CD1c-positive myeloid dendritic cell (primary cell): ENCODE measurements around the gene SLC17A2.
A peak's percentile ranks its signal among the peaks of the same experiment; 100 is the strongest.

ENCODE experiments used
- DNase-seq: peaks from one replicate; pipeline ENCODE4 v3.0.0-alpha.2; 2016; ENCODE audit errors: extremely low spot score

SLC17A2 gene

DNA sequence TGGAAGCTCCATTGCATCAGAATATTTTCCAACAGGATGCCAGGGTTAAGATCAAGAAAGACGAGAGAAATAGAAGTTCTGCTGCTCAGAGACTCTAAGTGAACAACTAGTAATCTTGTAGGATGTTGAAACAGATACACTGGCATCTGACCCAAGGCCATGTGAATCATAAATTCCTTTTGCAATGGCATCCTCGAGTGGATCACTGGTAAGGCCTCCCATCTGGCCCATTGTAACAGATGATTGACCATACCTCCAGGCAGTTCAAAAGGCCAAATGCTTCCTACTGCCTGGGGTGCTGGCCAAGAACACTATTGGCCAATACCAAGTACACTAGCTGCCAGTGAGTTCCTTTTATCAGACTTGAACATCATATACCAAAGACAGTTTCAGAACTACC is 46.5 kb downstream of the SLC17A2 start:
- DNase-seq = no peak

DNA sequence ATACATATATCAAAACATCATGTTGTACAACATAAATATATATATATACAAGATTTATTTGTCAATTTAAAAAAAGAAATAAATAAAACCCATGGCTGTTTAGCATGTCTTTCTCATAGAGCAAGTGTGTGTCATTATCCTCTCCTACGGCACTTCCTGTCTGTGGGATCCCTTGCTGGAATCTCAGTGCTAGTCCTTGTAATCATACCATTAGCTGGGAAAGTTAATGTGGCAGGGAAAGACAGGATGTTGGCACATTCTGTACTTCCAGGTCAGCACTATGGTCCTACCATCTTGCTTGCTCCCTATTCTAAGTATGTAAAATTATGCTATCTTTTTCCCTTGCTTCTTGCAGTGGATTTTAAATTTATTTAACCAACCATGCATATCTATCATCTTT is 47.0 kb downstream of the SLC17A2 start:
- no peak for DNase-seq

DNA sequence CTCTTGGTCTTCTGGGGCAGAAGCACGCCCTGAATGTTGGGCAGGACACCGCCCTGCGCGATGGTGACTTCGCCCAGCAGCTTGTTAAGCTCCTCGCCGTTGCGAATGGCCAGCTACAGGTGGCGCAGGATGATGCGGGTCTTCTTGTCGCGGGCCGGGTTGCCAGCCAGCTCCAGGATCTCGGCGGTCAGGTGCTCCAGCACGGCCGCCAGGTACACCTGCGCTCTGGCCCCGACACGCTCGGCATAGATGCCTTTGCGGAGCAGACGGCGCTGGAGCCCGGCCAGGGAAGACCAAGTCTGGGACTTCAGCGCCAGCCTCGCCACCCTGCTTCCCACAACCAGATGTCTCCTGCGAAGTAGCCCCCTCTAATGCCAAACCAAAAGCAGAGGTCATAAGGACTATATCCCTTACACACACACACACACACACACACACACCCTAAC is 48.4 kb downstream of the SLC17A2 start:
- DNase-seq = peak; percentile 31

DNA sequence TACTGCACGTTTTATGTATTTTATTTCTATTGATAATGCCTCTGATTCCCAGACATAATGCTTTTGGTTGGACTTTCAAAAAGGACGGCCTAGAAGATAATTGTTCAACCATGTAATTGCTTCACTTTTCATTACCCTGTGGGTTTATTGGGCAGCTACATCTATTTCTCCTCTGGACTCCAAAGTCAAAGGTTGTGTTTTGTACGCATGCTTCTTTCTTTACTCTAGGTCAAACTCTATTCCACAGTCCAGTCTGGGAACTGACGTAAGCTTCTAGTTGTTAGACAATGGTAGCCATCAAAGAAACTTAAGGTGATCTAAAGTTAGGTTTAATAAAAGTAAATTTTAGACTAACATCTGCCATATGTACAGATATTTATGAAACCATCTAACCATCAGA is 49.9 kb downstream of the SLC17A2 start:
- DNase-seq = no peak

DNA sequence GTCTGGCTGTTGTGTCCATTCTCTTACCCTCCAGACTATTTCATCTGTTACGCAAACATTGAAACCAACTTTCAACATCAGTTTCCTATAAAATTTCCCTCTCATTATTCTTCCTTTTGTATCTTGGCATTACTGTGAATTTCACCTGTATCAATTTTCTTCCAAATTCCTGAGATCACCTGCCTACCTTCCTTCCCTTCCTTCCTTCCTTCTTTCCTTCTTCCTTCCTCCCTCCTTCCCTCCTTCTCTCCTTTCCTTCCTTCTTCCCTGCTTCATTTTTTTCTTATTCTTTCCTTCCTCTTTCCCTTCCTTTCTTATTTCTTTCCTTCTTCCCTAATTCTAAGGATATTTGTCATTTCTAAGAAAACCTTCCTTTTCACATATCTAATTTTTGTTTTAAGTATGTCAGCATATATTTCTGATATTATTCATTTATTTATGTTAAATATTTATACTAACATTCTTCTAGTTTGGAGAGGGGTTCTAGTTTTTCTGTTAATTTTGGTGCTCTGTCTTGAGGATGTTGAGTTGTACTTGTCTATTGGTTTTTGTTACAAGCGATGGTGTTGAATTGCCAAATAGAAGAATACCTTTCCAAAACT is 51.7 kb downstream of the SLC17A2 start:
- DNase-seq = no peak

DNA sequence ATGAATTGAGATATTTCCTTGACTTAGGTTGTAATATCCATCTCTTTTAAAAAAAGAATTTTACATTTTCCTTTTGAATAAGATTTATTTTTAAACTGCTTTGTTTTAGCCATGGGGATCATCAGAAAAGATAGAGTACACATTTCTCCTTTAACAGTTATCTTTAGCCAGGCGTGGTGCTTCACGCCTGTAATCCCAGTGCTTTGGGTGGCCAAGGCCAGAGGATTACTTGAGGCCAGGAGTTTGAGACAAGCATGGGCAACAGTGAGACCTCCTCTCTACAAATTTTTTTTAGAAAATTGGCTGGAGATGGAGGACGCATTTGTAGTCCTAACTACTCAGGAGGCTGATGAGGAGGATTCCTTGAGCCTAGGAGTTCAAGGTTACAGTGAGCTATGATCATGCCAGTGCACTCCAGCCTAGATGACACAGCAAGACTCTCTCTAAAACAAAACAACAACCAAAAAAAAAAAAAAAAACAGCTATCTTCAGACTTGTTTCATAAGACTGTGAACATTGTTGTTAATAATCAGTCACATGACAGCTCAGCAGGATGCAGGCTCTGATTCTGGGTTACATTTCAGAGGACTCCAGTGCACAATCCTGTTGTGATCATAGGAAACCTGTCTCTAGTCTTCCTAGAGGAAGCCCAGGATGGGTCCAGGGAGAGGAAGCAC is 54.4 kb downstream of the SLC17A2 start:
- no peak for DNase-seq

DNA sequence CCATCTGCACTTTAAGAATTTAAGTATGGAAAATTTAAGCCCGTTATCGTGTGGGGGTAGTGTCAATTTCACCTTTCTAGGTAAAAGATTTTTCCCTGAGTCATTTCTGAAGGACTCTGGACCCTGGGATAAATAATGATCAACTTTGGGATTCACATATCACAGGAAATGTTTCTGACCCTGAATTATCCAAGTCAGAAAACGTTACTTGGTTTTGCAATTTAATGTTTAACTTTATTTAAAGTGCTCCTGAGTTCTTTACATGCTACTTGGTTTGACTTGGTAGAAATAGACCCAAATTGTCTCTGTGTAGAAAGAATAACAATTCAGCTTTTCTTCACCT is 55.0 kb downstream of the SLC17A2 start:
- no peak for DNase-seq

DNA sequence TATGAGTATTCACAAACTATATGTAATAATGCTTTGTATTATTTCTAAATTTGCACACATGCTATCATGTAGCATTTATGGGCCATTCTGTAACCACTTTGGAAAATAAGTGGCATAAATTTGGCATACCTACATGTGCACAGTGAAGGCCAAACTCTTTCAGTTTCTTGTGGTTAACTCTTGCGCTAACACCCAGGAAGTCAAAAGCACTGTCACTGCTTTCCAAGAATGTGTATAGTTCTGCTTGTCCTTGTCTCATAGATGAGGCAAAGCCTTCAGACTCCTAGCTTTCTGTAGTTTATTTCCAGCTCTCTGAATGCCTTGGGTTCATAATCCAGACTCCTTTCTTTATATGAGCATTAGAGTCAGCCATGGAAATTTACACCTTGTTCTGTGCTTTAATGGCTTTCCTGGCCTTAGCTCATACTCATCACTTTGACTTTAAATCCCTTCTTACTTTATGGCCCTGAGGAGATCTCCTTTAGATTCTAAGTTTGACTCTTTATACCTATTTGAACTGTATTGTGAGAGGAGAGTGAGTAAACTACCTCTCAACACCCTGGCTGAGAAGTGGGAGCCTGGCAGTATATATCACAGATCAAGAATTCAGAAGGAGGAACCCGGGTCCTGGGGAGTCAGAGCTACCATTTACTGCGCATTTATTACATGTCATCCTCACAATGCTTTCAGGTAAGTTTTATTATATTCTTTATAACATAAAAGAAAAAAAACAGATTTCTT is 55.5 kb downstream of the SLC17A2 start:
- DNase-seq = no peak

DNA sequence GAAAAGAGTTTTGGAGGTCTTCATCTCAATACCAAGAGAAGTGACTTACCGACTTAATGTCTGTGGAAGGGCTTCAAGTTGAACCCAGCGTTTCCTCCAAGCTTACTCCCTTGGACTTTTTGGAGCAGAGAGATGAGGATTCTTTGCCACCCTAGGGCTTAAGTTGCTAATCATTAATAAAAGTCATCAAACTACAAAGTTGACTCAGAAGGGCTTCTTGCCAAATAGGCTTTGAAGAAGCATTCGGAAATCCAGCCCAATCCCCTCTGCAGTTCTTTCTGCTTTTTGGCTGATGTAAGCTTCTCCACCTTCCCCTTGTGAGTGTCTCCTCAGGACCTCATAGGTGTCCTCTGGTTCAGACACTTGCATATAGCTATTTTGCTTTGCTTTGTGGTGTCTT is 56.4 kb downstream of the SLC17A2 start, which contains the start of gene SLC17A3:
TSS of gene SLC17A3 (minus strand) at position 126 of the 400 bp plus-strand sequence. CDS start 5,856 bp downstream, outside the sequence.
- no peak for DNase-seq

DNA sequence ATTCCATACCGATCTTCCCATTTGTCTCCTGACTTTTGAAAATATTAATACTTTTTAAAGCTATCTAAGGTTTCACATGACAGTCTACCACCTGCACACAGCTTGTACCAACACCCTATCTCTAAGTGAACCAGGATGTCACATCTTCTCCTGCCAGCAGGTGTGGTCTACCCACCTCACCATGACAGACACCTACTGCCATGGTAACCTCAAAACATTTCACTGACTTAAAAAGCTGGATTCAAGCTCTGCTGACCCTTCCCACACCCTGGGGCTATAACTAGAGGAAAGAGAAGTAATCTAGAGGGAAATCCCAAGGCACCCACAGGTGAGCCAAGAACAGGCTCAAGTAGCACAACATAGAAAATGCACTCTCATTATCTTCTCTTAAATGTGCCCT is 57.7 kb downstream of the SLC17A2 start:
- no peak for DNase-seq

DNA sequence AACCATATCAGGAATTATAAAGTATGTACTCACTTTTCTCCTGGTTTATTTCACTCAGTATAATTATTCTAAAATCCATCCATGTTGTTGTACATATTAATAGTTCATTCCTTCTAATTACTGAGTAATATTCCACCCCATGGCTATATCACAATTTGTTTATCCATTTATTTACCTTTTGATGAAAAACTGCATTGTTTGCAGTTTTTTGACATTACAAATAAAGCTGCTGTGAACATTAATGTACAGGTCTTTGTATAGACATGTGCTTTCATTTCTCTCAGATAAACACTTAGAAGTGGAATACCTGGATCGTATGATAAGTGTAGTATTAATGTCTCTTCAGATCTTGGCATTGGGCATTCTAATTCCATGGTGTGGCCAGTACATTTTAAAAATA is 60.7 kb downstream of the SLC17A2 start:
- no peak for DNase-seq

DNA sequence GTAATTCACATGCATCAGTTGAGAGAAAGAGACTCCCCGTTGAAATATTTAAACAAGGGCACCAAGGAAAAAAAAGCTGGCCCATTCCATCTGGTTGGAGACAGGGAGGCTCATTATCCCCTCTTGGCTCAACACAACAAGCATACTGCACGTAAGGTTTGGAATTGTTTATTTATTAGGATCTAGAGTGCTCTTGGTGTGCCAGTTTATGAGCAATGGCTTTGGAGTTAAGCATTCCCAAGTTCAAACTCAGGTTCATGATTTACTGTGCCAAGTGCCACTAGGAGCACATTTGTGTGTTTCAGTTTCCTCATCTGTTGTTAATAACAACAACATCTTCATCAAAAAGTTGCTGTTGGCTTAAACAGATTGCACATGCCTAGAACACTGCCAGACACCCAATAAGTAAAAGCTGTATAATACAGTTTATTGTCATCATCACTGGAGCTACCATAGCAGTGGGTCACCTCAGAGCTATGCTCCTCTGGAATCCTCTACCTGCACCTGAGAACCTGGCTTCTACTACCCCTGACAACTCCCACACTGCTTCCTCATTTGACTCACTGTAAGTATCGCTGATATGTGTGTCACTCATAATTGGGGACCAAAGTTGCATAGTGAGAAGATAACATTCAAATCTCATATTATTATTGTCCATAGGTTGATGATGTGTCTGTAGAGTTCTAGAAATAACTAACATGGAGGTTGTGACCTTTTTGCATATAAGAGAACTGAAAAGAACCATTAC is 61.9 kb downstream of the SLC17A2 start:
- no peak for DNase-seq

DNA sequence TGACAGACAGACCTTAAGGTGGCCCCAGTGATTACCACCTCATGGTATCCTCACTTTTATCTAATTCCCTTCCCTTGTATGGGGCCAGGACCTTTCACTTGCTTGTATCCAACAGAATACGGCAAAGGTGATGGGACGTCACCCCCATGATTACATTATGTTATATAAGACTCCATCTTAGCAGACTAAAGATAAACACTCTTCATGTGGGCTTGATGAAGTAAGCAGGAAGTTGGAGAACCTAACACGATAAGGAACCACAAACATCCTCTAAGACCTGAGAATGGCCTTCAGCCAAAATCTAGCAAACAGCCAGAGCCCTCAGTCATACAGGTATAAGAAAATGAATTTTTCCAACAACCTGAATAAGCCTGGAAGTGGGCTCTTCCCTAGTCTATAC is 64.5 kb downstream of the SLC17A2 start:
- DNase-seq = peak; percentile 24

DNA sequence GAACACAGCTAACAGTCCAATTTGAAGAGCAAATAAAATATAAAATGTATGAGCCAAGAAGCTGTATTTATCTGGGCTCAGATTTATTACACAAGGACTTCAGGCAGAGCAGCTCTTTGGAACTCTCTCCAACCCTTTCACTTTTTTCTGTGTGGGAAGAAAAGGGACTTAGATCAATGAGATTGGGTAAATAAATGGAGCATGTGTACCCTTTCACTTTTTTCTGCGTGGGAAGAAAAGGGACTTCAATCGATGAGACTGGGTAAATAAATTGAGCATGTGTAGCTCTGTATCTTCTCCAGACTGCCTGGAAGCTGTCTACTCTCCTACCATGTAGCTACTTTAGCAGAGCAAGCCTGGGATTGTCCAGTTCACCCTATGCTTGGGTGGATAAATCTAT is 67.1 kb downstream of the SLC17A2 start:
- DNase-seq = no peak
